DOHH2 (cell line): Measurements from ENCODE around the gene TMEM37.

Experiments used
- H3F3A ChIP-seq: fragments of 200-600 bp; sonication (generic), shearing (Covaris generic); 2 replicates; pipeline ENCODE4 v1.6.0; 2016; ENCODE audit warnings: antibody characterized with exemption, mild to moderate bottlenecking; ENCODE audit not compliant: control insufficient read depth, insufficient read depth
- H3K27ac ChIP-seq: fragments of 200-600 bp; sonication (generic); 2 replicates; pipeline ENCODE4 v1.5.1; 2014; ENCODE audit warnings: low read depth, mild to moderate bottlenecking, low read length, moderate library complexity
- H3K27me3 ChIP-seq: fragments of 200-600 bp; sonication (generic); 2 replicates; pipeline ENCODE4 v1.6.1; 2014; ENCODE audit warnings: mild to moderate bottlenecking, low read length, mixed read lengths; ENCODE audit not compliant: control insufficient read depth
- H3K36me3 ChIP-seq: fragments of 200-600 bp; sonication (generic); 2 replicates; pipeline ENCODE4 v1.6.1; 2014; ENCODE audit warnings: mild to moderate bottlenecking, low read length, moderate library complexity, mixed read lengths; ENCODE audit not compliant: control insufficient read depth
- H3K4me1 ChIP-seq: fragments of 200-600 bp; sonication (generic); 2 replicates; pipeline ENCODE4 v1.6.1; 2014; ENCODE audit warnings: mild to moderate bottlenecking, low read length, mixed read lengths; ENCODE audit not compliant: control insufficient read depth
- H3K4me2 ChIP-seq: fragments of 200-600 bp; sonication (generic); 2 replicates; pipeline ENCODE4 v1.6.0; 2014; ENCODE audit warnings: mild to moderate bottlenecking, low read length, moderate library complexity
- H3K4me3 ChIP-seq: fragments of 200-600 bp; sonication (generic); 2 replicates; pipeline ENCODE4 v1.5.1; 2014; ENCODE audit warnings: mild to moderate bottlenecking, low read length, mixed read lengths
- H3K79me2 ChIP-seq: fragments of 200-600 bp; sonication (generic); 2 replicates; pipeline ENCODE4 v1.6.1; 2014; ENCODE audit warnings: mild to moderate bottlenecking, low read length, mixed read lengths; ENCODE audit not compliant: control insufficient read depth
- H3K9me2 ChIP-seq: fragments of 200-600 bp; sonication (generic); replicated peaks from 2 replicates; pipeline ENCODE4 v1.6.1; 2014; ENCODE audit warnings: mild to moderate bottlenecking, low read length, mixed read lengths; ENCODE audit not compliant: control insufficient read depth
- H3K9me3 ChIP-seq: fragments of 200-600 bp; sonication (generic); 2 replicates; pipeline ENCODE4 v1.6.1; 2014; ENCODE audit warnings: antibody characterized with exemption, low read length, mixed read lengths; ENCODE audit not compliant: control insufficient read depth, insufficient read depth
- H4K20me1 ChIP-seq: fragments of 200-600 bp; sonication (generic); 2 replicates; pipeline ENCODE4 v1.6.0; 2014; ENCODE audit warnings: low read depth, mild to moderate bottlenecking, antibody characterized with exemption, low read length, moderate library complexity; ENCODE audit not compliant: control insufficient read depth, insufficient read depth
- EZH2phosphoT487 ChIP-seq: fragments of 200-600 bp; sonication (generic); IDR thresholded peaks from 2 replicates; pipeline ENCODE4 v1.6.1; 2017; ENCODE audit warnings: borderline replicate concordance, mild to moderate bottlenecking, antibody characterized with exemption, low read length, moderate library complexity, mixed read lengths
- TF ChIP-seq, protein P1 (sequence below): fragments of 200-600 bp; sonication (generic); IDR thresholded peaks from one replicate; pipeline ENCODE4 v1.5.1; 2014; ENCODE audit warnings: antibody characterized with exemption, mild to moderate bottlenecking, low read depth, low read length; ENCODE audit not compliant: poor library complexity, severe bottlenecking

Gene TMEM37

DNA sequence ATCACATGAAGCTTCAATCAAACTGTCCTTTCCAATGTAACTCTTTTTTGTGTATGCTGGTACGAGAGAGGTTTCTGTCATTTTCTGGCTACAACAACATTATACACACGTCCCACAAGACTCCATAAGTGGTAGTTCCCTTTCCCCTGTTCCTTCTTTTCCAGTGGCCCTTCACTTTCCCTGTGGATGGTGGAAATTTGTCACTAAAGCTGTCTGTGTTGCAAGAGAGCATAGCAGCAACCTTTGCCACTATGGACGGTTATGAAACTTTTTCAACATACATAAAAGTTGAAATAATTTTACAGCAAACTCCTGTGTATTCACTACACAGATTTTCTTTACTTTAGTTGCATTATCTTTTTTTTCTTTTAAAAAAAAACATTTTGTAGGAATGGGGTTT is 46.2 kb upstream of the TMEM37 start:
- Histone ChIP-seq H3K9me3 (no peaks in the 10 kb centered on the region), H3K4me3 (no peak overlapping the region), H4K20me1 (no peaks in the 10 kb centered on the region), H3F3A (no peaks in the 10 kb centered on the region), H3K79me2 (no peaks in the 10 kb centered on the region), H3K27me3 (no peaks in the 10 kb centered on the region), H3K27ac (no peak overlapping the region), H3K9me2 (no peaks in the 10 kb centered on the region), H3K4me2 (no peak overlapping the region), H3K4me1 (peaks cover 20% of the 10 kb centered on the region), H3K36me3 (no peaks in the 10 kb centered on the region)
- TF ChIP-seq, protein P1, sequence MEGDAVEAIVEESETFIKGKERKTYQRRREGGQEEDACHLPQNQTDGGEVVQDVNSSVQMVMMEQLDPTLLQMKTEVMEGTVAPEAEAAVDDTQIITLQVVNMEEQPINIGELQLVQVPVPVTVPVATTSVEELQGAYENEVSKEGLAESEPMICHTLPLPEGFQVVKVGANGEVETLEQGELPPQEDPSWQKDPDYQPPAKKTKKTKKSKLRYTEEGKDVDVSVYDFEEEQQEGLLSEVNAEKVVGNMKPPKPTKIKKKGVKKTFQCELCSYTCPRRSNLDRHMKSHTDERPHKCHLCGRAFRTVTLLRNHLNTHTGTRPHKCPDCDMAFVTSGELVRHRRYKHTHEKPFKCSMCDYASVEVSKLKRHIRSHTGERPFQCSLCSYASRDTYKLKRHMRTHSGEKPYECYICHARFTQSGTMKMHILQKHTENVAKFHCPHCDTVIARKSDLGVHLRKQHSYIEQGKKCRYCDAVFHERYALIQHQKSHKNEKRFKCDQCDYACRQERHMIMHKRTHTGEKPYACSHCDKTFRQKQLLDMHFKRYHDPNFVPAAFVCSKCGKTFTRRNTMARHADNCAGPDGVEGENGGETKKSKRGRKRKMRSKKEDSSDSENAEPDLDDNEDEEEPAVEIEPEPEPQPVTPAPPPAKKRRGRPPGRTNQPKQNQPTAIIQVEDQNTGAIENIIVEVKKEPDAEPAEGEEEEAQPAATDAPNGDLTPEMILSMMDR, result no peak
- no peak for TF ChIP-seq EZH2phosphoT487

DNA sequence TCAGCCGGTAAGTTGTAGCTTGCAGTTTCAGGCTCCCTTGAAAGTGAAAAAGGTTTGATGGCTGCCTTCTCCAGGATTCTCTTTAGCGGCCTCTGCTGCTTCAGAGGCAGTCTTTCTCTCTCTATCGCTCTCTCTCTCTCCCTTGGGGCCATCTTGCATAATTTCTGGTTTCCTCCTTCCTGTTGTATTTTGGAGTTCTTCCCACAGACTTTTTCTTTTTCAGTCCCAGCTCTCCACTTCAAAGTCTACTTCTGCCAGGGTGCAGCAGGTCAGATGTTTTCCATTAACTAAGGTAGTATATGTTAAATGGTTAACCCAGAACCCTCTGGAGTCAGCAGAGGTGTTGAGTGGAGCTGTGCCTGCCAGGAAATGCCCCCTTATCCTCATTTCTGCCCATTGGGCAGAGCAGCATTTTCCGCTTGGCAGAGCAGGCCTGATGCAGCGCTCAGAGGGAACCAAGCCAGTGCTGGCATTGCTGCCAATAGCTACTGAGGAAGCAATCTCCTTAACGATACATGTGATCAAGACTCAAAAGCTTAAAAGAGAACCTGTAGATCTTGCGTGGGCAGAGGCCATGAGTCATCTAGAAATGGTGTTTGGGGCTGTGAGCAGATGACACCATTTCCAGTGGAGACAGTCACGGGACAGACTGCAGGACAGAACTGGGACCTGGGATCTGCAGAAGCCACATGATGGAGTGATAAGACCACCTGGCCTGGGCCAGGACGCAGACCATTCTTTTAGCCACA is 44.1 kb upstream of the TMEM37 start:
- TF ChIP-seq EZH2phosphoT487, result no peak
- H3F3A ChIP-seq, result no peaks in the 10 kb centered on the region
- H3K9me3 ChIP-seq, result no peaks in the 10 kb centered on the region
- no peaks in the 10 kb centered on the region for H3K9me2 ChIP-seq
- H3K4me3 ChIP-seq, result no peak overlapping the region
- H3K27me3 ChIP-seq, result no peaks in the 10 kb centered on the region
- H3K79me2 ChIP-seq, result no peaks in the 10 kb centered on the region
- H3K36me3 ChIP-seq, result no peaks in the 10 kb centered on the region
- H4K20me1 ChIP-seq, result no peaks in the 10 kb centered on the region
- no peak overlapping the region for H3K27ac ChIP-seq
- H3K4me1 ChIP-seq, result peaks cover 20% of the 10 kb centered on the region
- peak overlapping the region; percentile 19 for H3K4me2 ChIP-seq

DNA sequence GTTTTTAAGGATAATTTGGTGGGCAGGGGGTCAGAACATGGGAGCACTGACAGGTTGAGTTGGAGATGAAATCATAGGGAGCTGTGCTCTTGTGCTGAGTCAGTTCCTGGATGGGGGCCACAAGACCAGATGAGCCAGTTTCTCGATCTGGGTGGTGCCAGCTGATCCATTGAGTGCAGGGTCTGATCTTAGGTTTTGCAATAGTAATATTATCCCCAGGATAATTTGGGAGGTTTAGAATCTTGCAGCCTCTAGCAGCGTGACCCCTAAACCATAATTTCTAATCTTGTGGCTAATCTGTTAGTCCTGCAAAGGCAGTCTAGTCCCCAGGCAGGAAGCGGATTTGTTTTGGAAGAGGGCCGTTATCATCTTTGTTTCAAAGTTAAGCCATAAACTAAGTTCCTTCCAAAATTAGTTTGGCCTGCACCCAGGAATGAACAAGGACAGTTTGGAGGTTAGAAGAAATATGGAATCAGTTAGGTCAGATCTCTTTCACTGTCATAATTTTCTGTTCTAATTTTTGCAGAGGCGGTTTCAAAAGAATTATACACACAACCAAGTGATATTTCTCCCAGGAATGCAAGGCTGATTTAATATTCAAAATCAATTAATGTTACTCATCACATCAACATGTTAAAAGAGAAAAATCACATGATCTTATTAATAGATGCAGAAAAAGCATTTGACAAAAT is 41.9 kb upstream of the TMEM37 start:
- Histone ChIP-seq H4K20me1 (no peaks in the 10 kb centered on the region), H3K9me3 (no peaks in the 10 kb centered on the region), H3K36me3 (no peaks in the 10 kb centered on the region), H3K27ac (no peak overlapping the region), H3F3A (no peaks in the 10 kb centered on the region), H3K4me3 (no peak overlapping the region), H3K79me2 (no peaks in the 10 kb centered on the region), H3K4me2 (no peak overlapping the region), H3K27me3 (no peaks in the 10 kb centered on the region), H3K4me1 (peaks cover 11% of the 10 kb centered on the region), H3K9me2 (no peaks in the 10 kb centered on the region)
- TF ChIP-seq, protein P1, result no peak
- TF ChIP-seq EZH2phosphoT487, result no peak
